GM12865 (cell line): Measurements from ENCODE around the gene FGF21.

ENCODE experiments used
- DNase-seq: peaks from one replicate; pipeline ENCODE4 v3.0.0; 2010; ENCODE audit warnings: low read depth
- H3K4me3 ChIP-seq: 2 replicates; pipeline ENCODE4 v1.5.1; 2011; ENCODE audit warnings: mild to moderate bottlenecking, low read depth, low read length, control low read depth
- TF ChIP-seq, protein P1 (sequence below): IDR thresholded peaks from 2 replicates; pipeline ENCODE4 v1.5.1; 2011; ENCODE audit warnings: low read length, control low read depth, low read depth, inconsistent platforms; ENCODE audit not compliant: insufficient read depth; ENCODE audit errors: missing control alignments

FGF21 gene

DNA sequence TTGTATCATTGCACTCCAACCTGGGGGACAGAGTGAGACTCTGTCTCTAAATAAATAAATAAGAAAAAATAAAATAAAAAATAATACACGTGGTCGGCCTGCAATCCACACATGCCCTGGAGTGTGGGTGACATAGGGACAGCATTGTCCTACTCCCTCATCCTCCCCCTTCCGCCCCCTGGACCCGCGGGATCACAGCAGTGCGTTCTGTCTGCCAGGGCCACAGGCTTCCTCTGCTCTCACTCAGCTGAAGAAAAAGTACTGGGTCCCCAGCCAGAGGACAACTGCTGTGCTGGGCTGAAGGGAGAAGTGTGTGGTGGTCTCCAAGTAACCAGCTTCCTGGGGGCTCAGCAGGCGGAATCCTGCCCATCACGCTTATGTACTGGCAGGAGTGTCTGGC is 49.2 kb downstream of the FGF21 start:
- TF ChIP-seq, protein P1, sequence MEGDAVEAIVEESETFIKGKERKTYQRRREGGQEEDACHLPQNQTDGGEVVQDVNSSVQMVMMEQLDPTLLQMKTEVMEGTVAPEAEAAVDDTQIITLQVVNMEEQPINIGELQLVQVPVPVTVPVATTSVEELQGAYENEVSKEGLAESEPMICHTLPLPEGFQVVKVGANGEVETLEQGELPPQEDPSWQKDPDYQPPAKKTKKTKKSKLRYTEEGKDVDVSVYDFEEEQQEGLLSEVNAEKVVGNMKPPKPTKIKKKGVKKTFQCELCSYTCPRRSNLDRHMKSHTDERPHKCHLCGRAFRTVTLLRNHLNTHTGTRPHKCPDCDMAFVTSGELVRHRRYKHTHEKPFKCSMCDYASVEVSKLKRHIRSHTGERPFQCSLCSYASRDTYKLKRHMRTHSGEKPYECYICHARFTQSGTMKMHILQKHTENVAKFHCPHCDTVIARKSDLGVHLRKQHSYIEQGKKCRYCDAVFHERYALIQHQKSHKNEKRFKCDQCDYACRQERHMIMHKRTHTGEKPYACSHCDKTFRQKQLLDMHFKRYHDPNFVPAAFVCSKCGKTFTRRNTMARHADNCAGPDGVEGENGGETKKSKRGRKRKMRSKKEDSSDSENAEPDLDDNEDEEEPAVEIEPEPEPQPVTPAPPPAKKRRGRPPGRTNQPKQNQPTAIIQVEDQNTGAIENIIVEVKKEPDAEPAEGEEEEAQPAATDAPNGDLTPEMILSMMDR = no peak
- no peak overlapping the region for H3K4me3 ChIP-seq
- no peak for DNase-seq

DNA sequence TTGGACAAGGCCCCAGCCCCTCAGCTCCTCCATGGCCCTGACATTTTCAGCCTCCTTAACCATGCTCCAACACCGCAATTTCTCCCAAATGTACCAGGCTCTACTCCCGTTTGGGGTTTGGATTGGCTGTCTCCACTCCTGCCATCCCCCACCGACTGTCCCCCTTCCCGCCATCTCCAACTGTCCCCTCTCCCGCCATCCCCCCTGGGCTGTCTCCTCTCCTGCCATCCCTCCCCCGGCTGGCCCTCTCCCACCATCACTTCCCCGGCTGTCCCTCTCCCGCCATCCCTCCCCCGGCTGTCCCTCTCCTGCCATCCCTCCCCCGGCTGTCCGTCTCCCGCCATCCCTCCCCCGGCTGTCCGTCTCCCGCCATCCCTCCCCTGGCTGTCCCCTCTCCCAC is 50.1 kb downstream of the FGF21 start:
- DNase-seq = no peak
- TF ChIP-seq, protein P1 = no peak
- no peak overlapping the region for H3K4me3 ChIP-seq

DNA sequence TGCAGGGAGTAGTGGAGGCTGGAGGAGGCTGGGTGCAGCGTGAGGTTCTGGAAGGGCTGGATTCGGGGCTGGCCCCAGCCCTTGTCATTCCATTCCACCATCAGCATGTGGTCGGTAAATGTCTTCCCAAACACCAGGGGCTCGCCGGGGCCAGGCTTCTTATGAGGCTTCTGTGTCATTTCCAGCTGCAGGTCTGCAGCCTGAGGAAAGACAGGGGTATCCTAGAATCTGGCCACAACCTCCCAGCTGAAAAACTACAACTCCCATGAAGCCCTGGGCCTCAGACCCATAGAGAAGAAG is 51.1 kb downstream of the FGF21 start:
- DNase-seq = no peak
- no peak overlapping the region for H3K4me3 ChIP-seq
- TF ChIP-seq, protein P1 = no peak

DNA sequence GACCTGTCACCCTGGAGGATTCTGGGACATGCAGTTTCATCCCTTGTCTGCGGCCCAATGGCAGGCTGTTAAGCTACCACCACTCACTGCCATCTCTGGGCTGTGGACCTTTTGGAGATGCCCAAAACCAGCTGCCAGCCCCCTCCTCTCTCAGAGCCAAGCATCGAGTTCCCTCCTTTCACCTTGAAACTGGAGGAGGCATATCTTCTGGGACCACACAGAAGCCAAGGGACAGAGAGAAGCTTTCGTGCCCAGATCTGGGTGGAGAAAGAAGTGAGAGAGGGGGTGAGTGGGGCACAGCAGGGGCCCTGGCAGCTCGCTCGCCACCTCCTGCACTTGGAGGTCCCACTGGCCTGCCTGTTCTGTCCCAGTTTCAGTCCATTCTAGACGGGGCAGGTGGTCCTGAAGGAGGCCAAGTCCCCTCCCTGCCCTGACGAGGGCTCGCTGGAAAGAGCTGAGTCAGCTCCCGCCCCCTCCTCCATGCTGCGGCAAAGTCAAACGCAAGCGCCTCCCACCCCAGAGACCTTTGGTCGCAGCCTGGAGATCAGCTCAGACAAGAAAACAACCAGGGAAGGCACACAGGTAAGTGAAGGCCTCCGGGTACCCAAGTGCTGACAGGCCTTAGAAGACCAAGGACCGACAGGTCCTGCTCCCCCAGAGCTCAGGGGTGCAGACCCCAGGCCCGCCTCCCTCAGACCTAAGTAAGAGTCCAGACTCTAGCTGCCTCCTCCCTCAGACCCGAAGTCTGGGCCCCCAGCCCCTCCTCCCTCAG is 51.7 kb downstream of the FGF21 start:
- TF ChIP-seq, protein P1 = no peak

DNA sequence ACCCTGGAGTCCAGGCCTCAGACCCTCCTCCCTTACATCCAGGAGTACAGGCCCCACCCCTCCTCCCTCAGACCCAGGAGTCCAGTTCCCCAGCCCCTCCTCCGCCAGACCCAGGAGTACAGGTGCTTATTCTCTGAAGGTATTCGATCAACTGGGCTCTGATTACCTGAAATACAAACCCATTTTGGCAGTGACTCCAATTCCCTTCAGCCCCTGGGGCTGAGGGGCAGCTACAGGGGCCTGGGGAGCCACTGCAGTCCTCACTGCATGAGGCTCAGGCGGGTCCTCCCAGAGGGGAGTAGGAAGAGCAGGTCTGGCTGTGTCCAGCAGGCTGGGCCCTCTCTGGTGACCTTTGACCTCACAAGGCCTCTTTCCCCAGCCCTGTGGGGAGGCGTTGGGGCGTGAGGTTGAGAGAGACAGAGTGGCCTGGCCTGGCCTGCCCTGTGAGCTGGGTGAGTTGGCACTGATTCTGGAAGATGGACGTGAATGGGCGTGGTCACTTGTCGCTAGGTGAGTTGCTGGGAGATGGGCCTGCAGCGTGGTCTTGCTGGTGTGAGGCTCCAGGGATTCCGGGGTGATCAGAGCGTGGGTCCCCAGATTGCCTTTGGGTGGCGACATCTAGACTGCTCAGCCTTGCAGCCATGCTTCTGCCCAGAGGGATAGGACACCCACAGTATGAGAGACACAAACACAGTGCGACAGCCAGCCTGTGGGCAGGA is 52.4 kb downstream of the FGF21 start:
- DNase-seq = no peak

More for the DNA sequence above, 51.7 kb downstream of the FGF21 start:
- peak; percentile 70 for DNase-seq
- H3K4me3 ChIP-seq = no peak overlapping the region

More for the DNA sequence above, 52.4 kb downstream of the FGF21 start:
- TF ChIP-seq, protein P1 = no peak
- H3K4me3 ChIP-seq = no peak overlapping the region
